Ishikawa (cell line): ENCODE measurements around the gene AKAP6.

Source experiments
- CEBPB ChIP-seq: IDR thresholded peaks from 2 replicates; pipeline ENCODE4 v1.6.1; 2012
- CREB1 ChIP-seq: IDR thresholded peaks from 2 replicates; pipeline ENCODE4 v1.6.1; 2012; ENCODE audit warnings: low read depth
- EGR1 ChIP-seq: IDR thresholded peaks from 2 replicates; pipeline ENCODE4 v1.6.1; 2012
- EP300 ChIP-seq: IDR thresholded peaks from 2 replicates; pipeline ENCODE4 v1.6.1; 2012; ENCODE audit warnings: borderline replicate concordance
- FOXM1 ChIP-seq: IDR thresholded peaks from 2 replicates; pipeline ENCODE4 v1.6.1; 2012; ENCODE audit warnings: low read depth, borderline replicate concordance
- MAX ChIP-seq: IDR thresholded peaks from 2 replicates; pipeline ENCODE4 v1.6.1; 2012
- NFIC ChIP-seq: IDR thresholded peaks from 2 replicates; pipeline ENCODE4 v1.6.1; 2012
- RAD21 ChIP-seq: IDR thresholded peaks from 2 replicates; pipeline ENCODE4 v1.6.1; 2012; ENCODE audit warnings: low read depth
- REST ChIP-seq: IDR thresholded peaks from 2 replicates; pipeline ENCODE4 v1.6.1; 2012; ENCODE audit warnings: low read depth, mild to moderate bottlenecking
- TAF1 ChIP-seq: IDR thresholded peaks from 2 replicates; pipeline ENCODE4 v1.6.1; 2012; ENCODE audit warnings: low read depth, mild to moderate bottlenecking
- TCF12 ChIP-seq: IDR thresholded peaks from 2 replicates; pipeline ENCODE4 v1.6.1; 2012; ENCODE audit warnings: low read depth
- TEAD4 ChIP-seq: IDR thresholded peaks from 2 replicates; pipeline ENCODE4 v1.6.1; 2012
- USF1 ChIP-seq: IDR thresholded peaks from 2 replicates; pipeline ENCODE4 v1.6.1; 2012
- YY1 ChIP-seq: IDR thresholded peaks from 2 replicates; pipeline ENCODE4 v1.6.1; 2012; ENCODE audit warnings: low read depth
- ZBTB7A ChIP-seq: IDR thresholded peaks from 2 replicates; pipeline ENCODE4 v1.6.1; 2012; ENCODE audit warnings: low read depth

Gene AKAP6

GRCh38 chr14:32318087-32318795 lies 10.9 kb upstream of the AKAP6 start:
- TF ChIP-seq MAX (no peak), TEAD4 (no peak), CREB1 (no peak), TAF1 (no peak), ZBTB7A (no peak), USF1 (no peak)

- TF ChIP-seq NFIC (peak; percentile 62; the same call in 1 of the 2 replicates), FOXM1 (no peak)
Measured at GRCh38 chr14:32319368-32320049, 9.6 kb upstream of the AKAP6 start.

GRCh38 chr14:32324601-32325000 lies 4.5 kb upstream of the AKAP6 start:
- TF ChIP-seq CREB1: no peak
- TF ChIP-seq CEBPB: no peak
- TF ChIP-seq TAF1: no peak
- TF ChIP-seq REST: no peak
- TF ChIP-seq YY1: no peak
- TF ChIP-seq TCF12: no peak
- no peak for TF ChIP-seq TEAD4
- no peak for TF ChIP-seq ZBTB7A
- TF ChIP-seq NFIC: no peak
- no peak for TF ChIP-seq EGR1
- TF ChIP-seq MAX: no peak
- TF ChIP-seq USF1: no peak
- TF ChIP-seq EP300: no peak
- TF ChIP-seq FOXM1: no peak
- no peak for TF ChIP-seq RAD21

GRCh38 chr14:32327255-32327961 lies 1.7 kb upstream of the AKAP6 start:
- TF ChIP-seq TEAD4 (no peak), USF1 (no peak)

- TF ChIP-seq NFIC: no peak
- no peak for TF ChIP-seq CREB1
- TF ChIP-seq TEAD4: no peak
- TF ChIP-seq TAF1: no peak
- TF ChIP-seq RAD21: no peak
- TF ChIP-seq TCF12: no peak
- TF ChIP-seq EGR1: no peak
- no peak for TF ChIP-seq USF1
- TF ChIP-seq CEBPB: no peak
- no peak for TF ChIP-seq YY1
- no peak for TF ChIP-seq ZBTB7A
Measured at GRCh38 chr14:32329690-32330285, 690 bp downstream of the AKAP6 start.

- TF ChIP-seq YY1: no peak
- TF ChIP-seq FOXM1: no peak
- TF ChIP-seq CREB1: no peak
- no peak for TF ChIP-seq NFIC
- no peak for TF ChIP-seq EP300
- TF ChIP-seq RAD21: no peak
- TF ChIP-seq EGR1: no peak
- no peak for TF ChIP-seq REST
- TF ChIP-seq USF1: no peak
- no peak for TF ChIP-seq TCF12
- TF ChIP-seq TAF1: no peak
- no peak for TF ChIP-seq CEBPB
- no peak for TF ChIP-seq MAX
Measured at GRCh38 chr14:32330351-32331111, 1.4 kb downstream of the AKAP6 start.
